Stimulated activated CD4-positive, alpha-beta T cell treated with anti-CD3 and anti-CD28 coated beads, TNF-alpha, amount 100 ng/mL, for 48 hours (primary cell): ENCODE measurements around the gene SLC9A5.

Experiments
- DNase-seq, 3 donors: peaks; one replicate each; pipeline ENCODE4 v3.0.0-alpha.2; 2020; ENCODE audit warnings: low read depth in 3 of 3

The SLC9A5 gene

DNA sequence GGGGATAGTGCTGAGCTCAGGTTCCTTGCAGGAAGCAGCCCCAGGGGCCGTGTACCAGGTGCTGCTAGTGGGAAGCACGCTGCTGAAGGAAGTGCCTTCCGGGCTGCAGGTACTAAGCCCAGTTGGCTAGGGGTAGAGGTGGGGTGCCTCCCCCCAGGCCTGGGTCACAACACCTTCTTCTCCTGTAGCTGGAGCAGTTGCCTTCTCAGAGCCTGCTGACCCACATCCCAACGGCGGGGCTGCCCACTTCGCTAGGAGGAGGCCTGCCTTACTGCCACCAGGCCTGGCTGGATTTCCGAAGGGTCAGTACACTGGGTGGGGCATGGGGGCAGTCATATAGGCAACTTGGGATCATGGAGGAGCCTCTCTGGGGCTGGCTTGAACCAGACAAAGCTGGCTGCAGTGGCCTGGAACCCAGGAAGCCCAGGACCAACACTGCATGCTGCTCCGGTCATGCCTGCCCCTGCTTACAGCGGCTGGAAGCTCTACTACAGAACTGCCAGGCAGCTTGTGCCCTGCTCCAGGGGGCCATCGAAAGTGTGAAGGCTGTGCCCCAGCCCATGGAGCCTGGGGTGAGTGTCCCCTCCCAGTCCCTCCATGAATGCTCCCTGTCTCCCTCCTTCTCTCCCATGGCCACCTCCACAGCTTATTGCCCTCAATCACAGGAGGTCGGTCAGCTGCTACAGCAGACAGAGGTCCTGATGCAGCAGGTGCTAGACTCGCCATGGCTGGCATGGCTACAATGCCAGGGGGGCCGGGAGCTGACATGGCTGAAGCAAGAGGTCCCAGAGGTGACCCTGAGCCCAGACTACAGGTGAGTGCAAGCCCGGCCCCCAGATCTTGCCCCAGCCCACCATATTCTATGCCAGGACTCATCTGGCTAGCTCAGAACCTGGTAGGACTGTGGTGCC, 33.0 kb downstream of the SLC9A5 start:
- DNase-seq, result no peak

- no peak for DNase-seq
Observed at GRCh38 chr16:67282447-67282805, 33.6 kb downstream of the SLC9A5 start.

DNA sequence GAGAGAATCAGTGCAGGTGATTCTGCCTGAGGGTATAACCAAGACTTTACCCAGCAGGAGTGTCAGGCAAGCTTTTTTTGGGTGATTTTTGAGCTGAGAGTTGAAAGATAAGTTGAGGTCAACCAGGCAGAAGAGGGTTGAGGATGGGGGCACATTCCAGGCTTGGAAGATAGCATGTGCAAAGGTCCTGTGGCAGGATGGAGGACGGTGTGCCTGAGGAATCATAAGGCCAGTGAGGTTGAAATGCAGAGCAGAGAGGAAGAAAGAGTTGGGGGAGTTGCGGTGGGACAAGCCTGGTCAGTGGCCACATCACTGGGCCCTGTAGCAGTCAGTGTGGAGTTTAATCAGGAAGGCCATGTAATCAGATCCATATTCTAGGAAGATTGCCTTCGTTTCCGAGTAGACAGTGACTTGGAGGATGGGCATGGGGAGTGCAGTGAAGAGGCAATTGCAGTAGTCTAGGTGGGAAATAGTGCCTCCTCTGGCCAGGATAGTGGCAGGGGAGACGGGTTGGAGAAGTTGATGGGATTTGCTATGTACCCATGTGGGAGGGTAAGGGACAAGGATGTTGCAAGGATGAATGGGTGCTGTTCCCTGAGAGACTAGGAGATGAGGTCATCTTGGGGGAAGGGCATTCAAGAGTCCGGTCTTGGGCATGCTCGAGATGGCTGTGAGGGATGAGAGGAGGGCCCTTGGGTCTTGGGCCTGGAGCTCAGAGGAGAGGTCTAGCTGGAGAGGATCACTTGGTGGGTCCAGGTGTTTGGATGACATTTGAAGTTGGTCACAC, 34.5 kb downstream of the SLC9A5 start:
- DNase-seq, result no peak

DNA sequence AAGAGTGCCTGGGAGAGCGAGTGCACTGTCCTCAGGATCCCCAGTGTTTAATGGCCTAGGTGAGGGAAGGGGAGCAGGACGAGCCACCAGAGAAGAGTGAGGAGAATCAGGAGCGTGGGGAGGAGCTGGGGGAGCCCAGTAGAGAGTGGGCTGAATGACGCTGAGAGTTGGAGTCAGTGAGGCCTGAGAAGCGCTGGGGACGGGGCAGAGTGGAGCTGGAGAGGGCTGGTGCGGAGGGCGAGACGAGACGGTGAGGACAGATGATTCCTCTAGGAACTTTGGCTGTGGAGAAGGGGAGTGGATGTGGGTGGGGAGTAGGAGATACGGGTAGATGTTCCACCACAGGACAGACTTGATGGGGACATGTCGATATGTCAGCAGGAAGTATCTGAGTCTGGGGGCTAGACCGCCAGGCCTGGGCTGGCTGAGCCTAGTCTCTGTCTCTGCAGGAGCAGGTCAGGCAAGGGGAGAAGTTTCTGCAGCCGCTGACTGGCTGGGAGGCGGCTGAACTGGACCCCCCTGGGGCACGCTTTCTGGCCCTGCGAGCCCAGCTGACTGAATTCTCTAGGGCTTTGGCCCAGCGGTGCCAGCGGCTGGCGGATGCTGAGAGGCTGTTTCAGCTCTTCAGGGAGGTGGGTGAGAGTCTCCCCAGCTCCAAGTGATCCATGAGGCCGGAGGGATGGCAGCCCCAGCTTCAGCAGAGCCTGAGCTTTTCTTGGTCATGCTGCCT, 35.2 kb downstream of the SLC9A5 start:
- DNase-seq, result no peak

DNA sequence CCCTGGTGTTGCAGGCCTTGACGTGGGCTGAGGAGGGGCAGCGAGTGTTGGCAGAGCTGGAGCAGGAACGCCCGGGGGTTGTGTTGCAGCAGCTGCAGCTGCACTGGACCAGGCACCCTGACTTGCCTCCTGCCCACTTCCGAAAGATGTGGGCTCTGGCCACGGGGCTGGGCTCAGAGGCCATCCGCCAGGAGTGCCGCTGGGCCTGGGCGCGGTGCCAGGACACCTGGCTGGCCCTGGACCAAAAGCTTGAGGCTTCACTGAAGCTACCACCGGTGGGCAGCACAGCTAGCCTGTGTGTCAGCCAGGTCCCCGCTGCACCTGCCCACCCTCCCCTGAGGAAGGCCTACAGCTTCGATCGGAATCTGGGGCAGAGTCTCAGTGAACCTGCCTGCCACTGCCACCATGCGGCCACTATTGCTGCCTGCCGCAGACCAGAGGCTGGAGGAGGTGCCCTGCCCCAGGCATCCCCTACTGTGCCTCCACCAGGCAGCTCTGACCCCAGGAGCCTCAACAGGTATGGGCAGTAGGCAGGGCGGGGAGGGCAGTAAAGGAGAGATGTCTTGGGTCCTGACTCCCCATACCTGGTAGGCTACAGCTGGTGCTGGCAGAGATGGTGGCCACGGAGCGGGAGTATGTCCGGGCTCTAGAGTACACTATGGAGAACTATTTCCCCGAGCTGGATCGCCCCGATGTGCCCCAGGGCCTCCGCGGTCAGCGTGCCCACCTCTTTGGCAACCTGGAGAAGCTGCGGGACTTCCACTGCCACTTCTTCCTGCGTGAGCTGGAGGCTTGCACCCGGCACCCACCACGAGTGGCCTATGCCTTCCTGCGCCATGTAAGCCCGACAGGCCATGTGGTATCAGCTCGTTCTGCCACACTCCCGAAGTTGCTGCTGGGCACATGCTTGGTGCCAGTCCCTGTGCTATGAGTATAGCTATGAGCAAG, 36.2 kb downstream of the SLC9A5 start:
- DNase-seq, result no peak

DNA sequence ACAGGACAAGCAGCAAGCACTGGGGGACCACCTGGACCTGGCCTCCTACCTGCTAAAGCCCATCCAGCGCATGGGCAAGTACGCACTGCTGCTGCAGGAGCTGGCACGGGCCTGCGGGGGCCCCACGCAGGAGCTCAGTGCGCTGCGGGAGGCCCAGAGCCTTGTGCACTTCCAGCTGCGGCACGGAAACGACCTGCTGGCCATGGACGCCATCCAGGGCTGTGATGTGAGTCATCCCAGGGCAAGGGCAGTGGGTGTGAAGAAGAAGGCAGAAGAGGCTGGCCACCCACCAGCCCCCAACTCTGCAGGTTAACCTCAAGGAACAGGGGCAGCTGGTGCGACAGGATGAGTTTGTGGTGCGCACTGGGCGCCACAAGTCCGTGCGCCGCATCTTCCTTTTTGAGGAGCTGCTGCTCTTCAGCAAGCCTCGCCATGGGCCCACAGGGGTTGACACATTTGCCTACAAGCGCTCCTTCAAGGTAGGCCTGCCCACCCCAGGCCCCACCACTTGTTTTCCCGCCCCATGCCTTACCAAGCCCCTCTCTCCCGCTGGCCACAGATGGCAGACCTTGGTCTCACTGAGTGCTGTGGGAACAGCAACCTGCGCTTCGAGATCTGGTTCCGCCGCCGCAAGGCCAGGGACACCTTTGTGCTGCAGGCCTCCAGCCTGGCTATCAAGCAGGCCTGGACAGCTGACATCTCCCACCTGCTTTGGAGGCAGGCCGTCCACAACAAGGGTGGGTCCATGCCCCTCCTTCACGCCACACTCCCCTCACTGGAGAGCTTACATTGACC, 37.9 kb downstream of the SLC9A5 start:
- no peak for DNase-seq

GRCh38 chr16:67287960-67288359, 39.2 kb downstream of the SLC9A5 start:
- no peak for DNase-seq

- no peak for DNase-seq
Observed at GRCh38 chr16:67291461-67291860, 42.7 kb downstream of the SLC9A5 start.

- DNase-seq, result no peak
Observed at GRCh38 chr16:67294171-67294757, 45.5 kb downstream of the SLC9A5 start.

DNA sequence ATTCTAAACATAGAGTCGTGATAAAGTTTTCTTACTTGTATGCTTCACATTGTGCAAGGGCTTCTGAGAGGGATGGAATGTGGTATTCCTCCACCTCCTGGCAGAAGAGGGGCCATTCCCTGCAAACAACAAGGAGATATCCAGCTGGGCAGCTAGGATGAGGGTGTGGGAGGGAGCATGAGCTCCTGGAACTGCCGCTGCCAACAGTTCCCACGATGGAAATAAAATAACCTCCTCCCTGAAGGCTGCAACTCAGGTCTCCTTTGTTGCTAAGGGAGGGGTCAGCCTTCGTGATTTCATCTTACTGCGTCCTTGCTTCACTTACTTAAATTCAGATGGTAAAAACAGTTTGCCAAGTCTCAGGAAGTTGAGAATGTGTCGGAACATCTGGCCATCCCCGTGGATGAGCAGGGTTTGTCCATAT, 46.2 kb downstream of the SLC9A5 start:
- DNase-seq, result no peak

- no peak for DNase-seq
Observed at GRCh38 chr16:67296420-67296819, 47.6 kb downstream of the SLC9A5 start.

GRCh38 chr16:67298277-67298676, 49.5 kb downstream of the SLC9A5 start:
- DNase-seq, result no peak

GRCh38 chr16:67299269-67299668, 50.5 kb downstream of the SLC9A5 start:
- DNase-seq, result no peak

- no peak for DNase-seq
Observed at GRCh38 chr16:67301080-67301782, 52.5 kb downstream of the SLC9A5 start.

GRCh38 chr16:67302076-67302475, 53.3 kb downstream of the SLC9A5 start:
- DNase-seq, result no peak

GRCh38 chr16:67302970-67303369, 54.2 kb downstream of the SLC9A5 start:
- DNase-seq, result no peak

GRCh38 chr16:67304020-67304419, 55.2 kb downstream of the SLC9A5 start:
- DNase-seq, result no peak

- DNase-seq, result no peak
Observed at GRCh38 chr16:67305216-67306071, 56.7 kb downstream of the SLC9A5 start.
